ENCODE measurements around the gene OSBPL6.

OSBPL6 gene

GRCh38 chr2:178450774-178451525 lies 256.6 kb downstream of the OSBPL6 start, which contains the start of the genes PJVK and PRKRA:
Gene PJVK (plus strand): TSS chr2:178451378. CDS start chr2:178453410, 2,032 bp downstream.
Gene PRKRA (minus strand): TSS chr2:178451175. CDS start chr2:178451030, 145 bp downstream.
- peak; percentile 98 for DNase-seq

- DNase-seq, result no peak
Observed at GRCh38 chr2:178452334-178452733, 258.0 kb downstream of the OSBPL6 start.
